Prostate gland (tissue), 2 donors: ENCODE results near the gene NIBAN1.

ENCODE experiments used
- POLR2A ChIP-seq: fragments of 450-650 bp; IDR thresholded peaks from one replicate; pipeline ENCODE4 v1.6.1; 2016; ENCODE audit warnings: antibody characterized with exemption, mild to moderate bottlenecking
- TF ChIP-seq, protein P1 (sequence below), 4 experiments: fragments of 200-600 bp in 2 of 4; fragments of 450-650 bp in 2 of 4; sonication (generic) in 2 of 4; IDR thresholded peaks; 1 replicate in 3 of 4; 2 replicates in 1 of 4; pipeline ENCODE4 v1.5.1; 2016 to 2019; ENCODE audit warnings: antibody characterized with exemption in 4 of 4, mild to moderate bottlenecking in 2 of 4, moderate library complexity in 2 of 4

DNA sequence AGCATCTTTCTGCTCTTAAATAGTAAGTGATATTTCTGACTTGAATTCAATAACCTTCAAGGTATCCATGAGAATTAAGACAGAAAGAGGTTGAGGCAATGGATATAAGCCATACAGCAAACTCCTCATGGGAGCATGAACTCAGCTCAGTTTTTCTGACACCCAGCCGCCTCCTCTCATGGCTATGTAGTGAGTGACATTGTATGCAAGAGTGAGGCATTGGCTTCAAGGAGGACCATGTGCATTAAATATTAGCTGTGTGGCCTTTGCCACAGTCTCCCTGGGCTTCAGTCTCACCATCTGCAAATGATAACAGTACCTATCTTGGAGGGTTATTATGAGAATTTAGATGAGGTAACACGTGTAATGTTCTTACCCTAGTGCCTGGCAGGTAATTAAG lies 23.4 kb downstream of the NIBAN1 start:
- TF ChIP-seq, protein P1, sequence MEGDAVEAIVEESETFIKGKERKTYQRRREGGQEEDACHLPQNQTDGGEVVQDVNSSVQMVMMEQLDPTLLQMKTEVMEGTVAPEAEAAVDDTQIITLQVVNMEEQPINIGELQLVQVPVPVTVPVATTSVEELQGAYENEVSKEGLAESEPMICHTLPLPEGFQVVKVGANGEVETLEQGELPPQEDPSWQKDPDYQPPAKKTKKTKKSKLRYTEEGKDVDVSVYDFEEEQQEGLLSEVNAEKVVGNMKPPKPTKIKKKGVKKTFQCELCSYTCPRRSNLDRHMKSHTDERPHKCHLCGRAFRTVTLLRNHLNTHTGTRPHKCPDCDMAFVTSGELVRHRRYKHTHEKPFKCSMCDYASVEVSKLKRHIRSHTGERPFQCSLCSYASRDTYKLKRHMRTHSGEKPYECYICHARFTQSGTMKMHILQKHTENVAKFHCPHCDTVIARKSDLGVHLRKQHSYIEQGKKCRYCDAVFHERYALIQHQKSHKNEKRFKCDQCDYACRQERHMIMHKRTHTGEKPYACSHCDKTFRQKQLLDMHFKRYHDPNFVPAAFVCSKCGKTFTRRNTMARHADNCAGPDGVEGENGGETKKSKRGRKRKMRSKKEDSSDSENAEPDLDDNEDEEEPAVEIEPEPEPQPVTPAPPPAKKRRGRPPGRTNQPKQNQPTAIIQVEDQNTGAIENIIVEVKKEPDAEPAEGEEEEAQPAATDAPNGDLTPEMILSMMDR (IDR thresholded peaks at IDR 0.05): no peak
- no peak for TF ChIP-seq POLR2A
